ENCODE data around the gene HTRA3.

The HTRA3 gene

DNA sequence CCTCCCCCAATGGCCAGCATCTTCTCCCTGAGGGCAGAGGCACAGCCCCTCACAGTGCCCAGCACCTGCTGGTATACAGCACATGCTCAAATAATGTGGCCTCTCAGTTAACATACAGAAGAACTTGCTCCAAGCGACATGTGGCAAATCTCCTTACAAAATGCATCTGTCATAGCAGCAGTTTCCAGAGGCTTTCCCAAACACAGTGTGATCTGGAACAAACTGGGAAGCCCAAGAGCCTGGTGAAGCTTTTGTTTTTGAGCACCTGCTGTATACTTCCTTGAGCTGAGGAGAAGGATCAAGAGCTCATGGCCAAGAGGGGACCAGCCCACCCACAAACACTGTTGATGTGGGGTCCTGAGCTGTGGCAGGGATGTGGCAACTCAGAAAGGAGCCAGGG lies 34.8 kb upstream of the HTRA3 start:
- no peak for DNase-seq (ENCODE audit: low read depth, low spot score)

DNA sequence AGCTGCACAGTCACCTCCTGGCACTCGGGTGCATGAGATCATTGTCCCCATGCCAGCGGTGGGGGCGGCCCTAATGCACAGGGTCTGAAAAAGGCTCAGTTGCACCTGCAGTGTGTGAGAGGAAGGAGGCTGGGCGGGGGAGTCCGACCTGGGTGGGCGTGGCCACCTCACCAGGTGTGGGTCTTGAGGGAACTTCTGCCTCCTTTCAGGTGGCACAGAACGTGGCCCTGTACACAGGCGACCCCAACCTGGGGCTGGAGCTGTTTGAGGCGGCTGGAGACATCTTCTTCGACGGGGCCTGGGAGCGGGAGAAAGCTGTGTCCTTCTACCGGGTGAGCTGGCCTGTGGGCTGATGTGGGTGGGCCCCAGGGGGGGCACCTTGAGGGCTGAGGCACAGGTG lies 34.3 kb upstream of the HTRA3 start:
- no peak for DNase-seq (ENCODE audit: low read depth, low spot score)

DNA sequence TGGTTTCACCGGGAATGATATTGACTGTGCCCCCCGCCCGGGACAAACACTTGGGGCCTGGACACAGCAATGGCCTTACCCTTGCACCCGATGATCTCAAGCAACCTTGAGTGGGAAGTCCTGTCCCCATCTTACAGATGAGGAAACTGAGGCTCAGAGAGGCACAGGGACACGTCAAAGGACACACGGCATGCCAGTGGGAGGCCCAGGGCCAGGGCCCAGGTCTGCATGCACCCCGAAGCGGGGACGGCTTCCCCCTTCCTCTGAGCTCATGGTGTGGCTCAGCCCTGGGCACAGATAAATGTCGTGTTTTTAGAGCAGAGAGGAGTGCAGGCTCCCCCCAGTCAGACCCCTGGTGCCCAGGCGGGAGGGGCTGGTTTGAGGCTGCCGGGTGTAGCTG lies 33.9 kb upstream of the HTRA3 start:
- no peak for DNase-seq (ENCODE audit: low read depth, low spot score)

DNA sequence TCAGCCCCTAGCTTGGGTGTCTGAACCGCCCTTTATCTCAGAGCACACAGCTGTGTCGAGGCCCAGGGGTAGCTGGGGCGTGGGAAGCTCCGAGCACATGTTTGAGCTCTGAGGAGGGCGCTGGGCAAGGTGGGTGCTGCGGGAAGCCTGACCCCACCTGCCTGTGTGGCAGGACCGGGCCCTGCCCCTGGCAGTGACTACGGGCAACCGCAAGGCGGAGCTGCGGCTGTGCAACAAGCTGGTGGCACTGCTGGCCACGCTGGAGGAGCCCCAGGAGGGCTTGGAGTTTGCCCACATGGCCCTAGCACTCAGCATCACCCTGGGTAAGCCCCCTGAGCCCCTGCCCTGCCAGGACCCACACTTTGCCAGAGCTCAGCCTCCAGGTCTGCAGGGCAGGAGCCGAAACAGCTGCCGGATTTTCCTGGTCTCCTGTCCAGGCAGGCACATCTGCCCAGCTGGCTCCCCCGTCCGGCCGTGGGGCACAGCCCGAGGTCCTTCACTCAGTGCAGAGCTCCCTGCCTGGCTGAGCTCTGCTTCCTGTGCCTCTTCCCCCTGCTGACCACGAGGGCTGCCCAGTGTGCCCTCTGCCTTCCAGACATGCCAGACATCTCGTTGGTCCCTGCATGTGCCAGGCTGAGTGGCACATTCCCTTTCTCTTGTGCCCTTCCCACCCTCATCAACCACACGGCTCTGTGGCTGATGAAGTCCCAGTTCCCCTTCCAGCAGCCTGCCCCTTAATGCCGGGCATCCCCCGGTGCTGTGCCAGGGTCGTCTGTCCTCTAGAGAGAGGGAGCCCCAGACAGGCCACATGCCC lies 33.2 kb upstream of the HTRA3 start:
- no peak for DNase-seq (ENCODE audit: low read depth, low spot score)

DNA sequence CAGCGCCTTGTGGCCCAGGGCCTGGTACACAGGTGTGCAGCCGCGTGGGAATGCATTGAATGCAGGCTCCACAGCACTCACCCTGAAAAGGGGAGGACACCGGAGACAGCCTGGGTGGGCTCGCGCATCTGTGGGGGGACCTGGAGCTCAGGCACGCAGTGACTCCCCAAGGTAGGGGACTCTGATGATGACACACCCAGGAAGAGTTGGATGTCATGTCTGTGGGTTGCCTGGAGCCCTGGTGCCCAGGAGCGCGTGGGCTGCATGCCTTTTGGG lies 32.7 kb upstream of the HTRA3 start:
- DNase-seq (ENCODE audit: low read depth, low spot score), result no peak

DNA sequence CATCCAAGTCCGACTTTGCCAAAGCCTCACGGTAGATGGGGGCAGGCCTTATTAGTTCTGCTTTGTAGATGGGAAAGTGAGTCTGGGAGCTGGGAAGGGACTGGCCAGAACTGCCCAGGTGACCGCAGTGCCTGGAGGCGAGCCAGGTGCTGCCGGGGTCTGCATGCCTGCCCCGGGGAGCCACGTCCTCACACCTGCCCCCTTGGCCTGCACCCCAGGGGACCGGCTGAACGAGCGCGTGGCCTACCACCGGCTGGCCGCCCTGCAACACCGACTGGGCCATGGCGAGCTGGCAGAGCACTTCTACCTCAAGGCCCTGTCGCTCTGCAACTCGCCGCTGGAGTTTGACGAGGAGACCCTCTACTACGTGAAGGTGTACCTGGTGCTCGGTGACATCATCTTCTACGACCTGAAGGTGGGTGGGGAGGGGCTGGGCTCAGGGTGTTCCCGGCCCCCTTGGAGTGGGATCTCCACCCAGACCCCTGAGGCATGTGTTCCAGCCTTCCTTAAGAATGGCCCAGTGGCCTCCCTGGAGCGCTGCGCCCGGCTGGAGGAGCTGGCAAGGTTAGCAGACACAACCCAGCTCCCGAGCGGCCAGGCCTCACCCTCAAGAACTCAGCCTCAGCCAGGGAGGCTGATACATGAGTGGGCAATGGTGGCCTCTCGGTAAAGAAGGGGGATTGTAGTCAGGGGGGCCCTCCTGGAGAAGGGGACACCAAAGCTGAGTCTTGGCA lies 32.1 kb upstream of the HTRA3 start:
- DNase-seq (ENCODE audit: low read depth, low spot score), result no peak

DNA sequence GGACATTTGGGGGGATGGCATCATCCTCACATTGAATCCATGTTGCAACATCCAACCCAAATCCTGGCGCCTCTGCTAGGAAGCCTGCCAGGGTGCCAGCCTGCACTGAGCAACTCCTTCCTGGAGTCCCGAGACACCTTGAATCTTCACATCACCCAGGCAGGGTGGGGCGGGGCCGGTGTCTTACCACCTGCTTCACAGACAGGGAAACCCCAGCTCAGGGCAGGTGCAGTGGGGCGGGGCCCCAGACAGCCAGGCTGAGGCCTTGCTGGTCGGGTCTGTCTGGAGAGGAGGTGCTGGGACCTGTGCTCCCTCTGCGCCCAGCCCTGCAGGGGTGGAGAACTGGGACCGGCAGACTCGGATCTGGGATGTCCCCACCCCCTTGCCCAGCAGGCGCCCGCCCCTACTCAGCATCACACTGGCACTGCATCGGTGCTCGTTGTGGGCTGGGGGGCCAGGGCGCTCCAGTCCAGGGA lies 31.5 kb upstream of the HTRA3 start:
- no peak for DNase-seq (ENCODE audit: low read depth, low spot score)

DNA sequence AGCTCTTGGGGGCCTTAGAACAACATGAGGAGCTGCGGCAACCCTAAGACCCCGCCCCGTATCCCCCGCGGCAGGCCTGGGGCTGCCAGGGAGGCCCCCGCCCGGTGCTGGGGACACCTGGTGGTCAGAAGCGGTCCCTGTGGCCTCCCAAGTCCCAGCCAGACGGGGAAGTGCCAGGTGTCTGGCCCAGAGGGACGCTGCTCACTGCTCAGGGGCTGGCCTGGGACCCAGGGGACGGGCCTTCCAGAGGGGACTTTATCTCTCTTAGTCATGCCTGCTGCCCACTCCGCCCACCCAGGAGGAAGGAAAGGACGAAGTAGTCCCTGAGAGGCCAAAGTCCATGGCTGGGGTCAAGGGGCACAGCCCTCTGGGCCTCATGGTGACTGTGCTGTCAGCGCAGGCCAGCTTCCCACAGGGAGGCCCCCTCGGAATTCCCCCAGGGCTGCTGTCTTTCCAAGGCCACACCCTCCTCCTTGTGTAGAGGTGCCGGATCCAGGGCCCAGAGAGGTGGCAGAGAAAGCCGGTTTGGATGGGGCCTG lies 31.0 kb upstream of the HTRA3 start:
- no peak for DNase-seq (ENCODE audit: low read depth, low spot score)

DNA sequence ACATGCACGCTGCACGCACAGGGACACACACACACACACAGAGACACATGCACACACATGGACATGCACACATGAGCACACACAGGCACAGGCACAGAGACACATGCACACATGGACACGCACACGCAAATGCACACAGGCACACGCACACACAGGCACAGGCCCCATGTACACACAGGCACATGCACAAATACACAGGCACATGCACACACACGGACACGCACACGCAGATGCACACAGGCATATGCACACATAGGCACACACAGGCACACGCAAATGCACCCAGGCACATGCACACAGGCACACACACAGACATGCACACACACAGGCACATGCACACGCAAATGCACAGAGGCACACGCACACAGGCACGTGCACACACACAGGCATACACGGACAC lies 30.3 kb upstream of the HTRA3 start:
- DNase-seq (ENCODE audit: low read depth, low spot score), result no peak

DNA sequence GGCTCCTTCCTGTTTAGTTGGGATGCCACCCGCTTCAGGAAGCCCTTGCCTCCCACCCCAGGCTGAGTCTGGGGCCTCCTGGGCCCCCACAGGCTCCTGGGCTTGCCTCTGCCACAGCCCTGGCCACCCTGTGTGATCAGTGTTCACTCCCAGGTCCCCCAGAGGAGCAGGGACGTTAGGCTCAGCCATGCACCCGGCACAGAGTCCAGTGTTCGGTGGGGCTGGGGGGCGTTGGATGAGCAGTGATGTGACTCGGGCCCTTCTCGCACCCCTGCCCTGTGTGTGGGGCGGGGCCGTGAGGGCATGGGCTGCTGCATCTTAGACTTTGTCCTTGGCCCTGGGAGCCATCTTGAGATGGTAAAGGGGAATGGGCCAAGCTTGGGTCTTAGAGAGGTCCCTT lies 29.9 kb upstream of the HTRA3 start:
- no peak for DNase-seq (ENCODE audit: low read depth, low spot score)

DNA sequence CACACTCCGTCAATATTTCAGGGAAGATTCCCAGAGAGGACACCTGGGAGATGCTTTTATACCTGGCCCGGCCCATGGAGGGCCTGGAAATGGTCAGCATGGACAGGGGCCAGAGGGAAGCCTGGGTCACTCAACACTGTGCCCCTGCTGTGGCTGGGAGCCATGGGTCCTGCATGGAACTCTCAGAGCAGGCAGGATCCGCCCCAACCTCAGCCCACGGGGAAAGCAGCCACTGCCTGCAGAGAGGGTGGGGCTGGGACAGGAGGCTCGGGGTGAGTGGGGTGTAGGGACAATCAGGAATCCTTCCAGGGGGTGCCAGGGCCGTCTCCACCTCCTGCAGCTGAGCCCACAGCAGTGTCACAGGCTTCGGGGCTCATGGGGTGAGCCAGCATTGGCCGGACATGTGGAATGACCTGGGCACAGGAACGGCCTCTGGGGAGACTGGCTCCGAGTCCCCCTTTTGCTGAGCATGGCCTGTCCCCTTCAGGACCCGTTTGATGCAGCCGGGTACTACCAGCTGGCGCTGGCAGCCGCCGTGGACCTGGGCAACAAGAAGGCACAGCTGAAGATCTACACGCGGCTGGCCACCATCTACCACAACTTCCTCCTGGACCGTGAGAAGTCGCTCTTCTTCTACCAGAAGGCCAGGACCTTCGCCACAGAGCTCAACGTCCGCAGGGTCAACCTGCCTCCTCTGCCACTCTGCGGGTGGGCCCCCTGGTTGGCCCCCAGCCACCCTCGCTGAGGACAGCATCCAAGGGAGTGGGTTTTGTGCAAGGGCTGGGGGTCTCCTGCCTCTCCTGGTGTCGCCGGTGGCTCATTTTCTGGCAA lies 29.1 kb upstream of the HTRA3 start:
- no peak for DNase-seq (ENCODE audit: low read depth, low spot score)

DNA sequence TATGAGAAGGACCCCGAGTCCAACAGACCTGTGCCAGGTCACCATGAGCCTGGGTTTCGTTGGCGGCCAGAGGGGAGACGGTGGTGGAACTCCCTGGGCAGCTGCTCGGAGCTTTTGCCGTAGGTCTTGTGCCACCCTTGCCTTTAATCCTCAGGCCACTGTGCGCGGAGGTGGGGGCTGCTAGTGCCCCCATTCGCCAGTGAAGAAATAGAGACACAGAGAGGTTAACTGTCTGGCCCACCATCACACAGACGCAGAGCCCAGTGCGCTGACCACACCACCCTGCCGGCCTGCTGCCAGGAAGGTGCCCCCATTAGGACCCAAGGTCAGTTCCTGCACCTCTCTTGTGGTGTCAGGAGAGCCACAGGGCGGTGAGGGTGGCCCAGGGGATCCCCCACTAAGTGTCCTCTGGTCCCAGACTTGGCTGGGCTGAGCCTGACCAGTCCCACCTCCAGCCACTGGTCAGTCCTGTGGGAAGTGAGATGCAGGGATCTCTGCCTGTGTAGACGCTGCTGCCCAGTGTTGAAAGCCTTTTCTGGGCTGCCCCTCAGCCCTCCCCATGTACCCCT lies 28.3 kb upstream of the HTRA3 start:
- no peak for DNase-seq (ENCODE audit: low read depth, low spot score)

DNA sequence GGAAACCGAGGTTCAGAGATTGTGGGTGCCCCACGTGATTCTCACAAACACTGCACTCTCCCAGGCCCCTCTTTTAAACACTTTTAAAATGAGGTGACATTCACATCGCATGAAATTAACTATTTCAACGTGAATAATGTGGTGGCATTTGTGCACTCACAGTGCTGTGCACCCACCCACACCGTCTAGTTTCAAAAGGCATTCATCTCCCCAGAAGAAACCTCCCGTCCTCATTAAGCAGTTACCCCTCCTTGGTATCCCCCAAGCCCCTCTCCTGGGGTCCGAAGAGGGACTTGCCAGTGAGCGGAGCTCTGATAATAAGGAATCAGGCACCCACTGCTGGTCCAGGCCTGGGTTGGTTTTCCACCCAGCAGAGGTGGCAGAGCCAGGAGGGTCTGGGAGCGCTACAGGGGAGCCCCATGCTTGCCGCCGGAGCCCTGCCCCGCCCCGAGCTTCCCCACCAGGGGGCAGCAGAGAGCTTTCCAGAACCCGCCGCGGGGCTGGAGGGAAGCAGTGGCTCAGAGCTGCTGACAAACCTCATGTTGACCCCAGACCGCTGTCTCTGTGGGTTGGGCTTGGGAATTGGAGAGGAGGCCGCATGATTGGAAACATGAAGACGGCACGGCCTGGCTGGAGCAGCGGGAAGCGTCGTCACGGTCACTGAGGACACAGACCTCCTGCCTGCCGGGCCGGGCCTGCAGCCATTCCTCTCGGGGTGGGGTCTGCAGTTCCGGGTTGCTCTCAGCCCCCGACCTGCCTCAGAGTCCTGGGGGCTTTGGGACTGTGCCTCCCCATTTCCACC lies 27.5 kb upstream of the HTRA3 start:
- peak; percentile 73 for DNase-seq (ENCODE audit: low read depth, low spot score)

DNA sequence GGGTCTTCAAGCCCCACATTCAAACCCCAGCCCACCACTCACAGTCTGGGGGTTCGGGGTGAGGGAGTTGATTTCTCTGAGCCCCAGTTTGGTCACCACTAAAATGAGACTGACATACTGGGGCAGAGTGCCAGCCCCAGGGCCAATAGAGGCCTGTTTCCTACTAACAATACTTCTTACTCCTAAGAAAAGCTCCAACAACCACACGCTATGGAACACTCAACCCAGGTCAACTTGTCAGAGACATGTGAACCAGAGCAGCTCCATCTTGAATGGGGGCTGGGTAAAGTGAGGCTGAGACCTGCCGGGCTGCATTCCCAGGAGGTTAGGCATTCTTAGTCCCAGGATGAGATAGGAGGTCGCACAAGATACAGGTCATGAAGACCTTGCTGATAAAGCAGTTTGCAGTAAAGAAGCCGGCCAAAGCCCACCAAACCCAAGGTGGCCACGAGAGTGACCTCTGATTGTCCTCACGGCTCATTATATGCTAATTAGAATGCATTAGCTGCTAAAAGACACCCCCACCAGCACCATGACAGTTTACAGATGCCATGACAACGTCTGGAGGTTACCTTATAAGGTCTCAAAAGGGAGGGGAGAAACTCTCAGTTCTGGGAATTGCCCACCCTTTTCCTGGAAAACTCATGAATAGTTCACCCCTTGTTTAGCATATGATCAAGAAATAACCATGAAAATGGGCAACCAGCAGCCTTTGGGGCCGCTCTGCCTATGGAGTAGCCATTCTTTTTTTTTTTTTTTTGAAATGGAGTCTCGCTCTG lies 26.6 kb upstream of the HTRA3 start:
- no peak for DNase-seq (ENCODE audit: low read depth, low spot score)

DNA sequence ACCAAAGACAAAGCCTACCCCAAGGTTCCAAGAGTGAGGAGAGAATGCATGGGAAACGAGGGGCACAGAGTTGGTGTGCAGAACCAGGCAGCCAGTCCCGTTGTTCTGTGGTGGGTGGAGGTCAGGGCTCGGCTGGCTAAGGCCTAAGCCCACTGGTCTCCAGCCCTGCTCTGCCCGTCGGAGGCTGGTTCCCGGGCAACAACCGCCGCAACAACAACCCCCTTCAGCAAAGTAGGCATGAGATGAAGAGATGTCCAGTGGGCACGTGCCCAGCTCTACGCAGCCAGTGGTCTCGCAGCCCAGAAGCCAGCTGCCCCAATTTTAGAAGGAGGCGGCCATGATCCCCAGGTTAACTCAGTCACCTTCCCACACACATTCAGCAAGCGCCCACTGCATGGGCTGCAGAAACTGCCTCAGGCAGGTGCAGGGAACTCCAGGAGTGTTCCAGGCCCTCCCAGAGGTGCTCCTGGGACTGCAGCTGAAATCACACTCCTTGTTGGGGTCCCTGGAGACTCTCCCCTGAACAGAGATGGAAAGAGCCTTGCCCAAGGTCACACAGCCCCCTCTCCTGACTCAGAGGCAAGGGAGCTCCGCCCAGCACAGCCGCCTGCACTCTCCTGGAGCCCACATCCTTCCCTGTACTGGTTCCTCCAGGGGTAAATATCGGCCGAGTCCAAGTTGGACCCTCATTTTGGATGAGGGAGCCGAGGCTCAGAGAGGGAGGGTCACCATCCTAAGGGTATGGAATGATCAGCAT lies 25.4 kb upstream of the HTRA3 start:
- no peak for DNase-seq (ENCODE audit: low read depth, low spot score)

DNA sequence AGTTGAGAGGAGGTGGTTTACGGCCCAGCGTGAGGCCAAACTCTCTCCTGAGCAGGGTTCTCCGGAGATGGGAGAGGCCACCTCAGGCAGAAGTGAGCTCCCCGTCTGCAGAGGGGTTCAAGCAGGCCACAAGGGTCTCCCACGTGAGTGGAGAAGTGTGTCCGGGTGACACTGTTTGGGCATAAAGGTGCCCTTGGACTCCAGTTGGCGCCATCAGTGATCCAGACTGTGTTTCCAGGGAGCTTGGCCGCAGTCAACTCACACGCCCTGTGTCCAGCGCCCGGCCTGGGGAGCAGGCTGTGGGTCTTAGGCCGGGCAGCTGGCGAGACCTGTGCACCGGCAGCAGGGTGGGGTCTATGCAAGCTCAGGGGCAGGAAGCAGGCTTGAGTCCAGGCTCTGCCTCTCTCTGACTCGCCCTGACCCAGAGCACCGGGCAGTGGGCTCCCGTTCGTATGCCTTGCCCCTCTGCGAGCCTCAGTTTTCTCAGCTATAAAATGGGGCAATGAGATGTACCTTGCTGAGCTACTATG lies 24.6 kb upstream of the HTRA3 start:
- DNase-seq (ENCODE audit: low read depth, low spot score), result no peak

DNA sequence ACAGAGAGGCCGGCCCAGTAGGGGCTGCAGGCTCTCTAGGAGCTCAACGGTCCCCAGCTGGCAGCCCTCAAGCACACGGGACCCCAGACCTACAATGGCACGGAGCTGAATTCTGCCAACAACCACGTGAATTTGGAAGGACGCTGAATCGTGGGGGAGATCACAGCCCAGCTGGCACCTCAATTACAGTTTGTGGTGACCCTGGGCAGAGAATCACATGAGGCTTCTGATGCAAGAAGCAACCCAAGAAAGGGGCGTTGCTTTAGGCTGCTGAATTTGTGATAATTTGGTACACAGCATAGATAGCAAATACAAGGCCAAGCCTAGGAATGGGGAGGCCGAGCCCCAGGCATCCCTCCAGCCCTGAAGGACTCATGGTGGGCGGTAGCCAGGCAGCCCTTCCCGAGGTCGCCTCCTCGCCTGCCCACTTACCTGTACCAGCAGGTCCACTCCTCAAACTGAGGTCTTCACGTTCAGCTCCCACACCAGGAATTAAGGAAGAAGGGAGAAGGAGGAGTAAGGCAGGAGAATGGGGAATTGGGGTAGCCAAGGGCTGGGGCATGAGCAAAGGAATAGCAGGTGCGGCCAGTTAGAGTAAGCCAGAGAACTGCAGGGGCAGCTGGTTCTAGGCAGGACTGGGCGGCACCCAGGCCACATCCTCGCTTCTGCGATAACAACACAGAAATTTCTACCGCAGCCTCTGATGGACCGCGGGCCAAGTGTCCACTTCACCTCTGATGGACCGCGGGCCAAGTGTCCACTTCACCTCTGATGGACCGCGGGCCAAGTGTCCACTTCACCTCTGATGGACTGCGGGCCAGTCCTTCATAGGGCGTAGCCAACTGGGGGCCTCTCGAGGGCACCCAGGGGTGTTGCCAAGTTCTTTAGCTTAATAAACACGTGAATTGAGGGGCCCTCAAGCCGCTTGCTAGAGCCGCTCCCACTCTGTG lies 23.4 kb upstream of the HTRA3 start:
- DNase-seq (ENCODE audit: low read depth, low spot score), result no peak
